Activated T-helper 2 cell treated with anti-CD3 and anti-CD28 coated beads, Interferon-gamma antibody, Interleukin-2, Interleukin-4, amounts not matched to agents 10 μg/mL and 5 μg/mL and 100 μg/mL, durations not matched to agents 14 hours and 24 hours and 36 hours (primary cell): ENCODE measurements around the gene ZNF35. TPM values are rescaled to one million over a fixed set of nuclear protein-coding genes. Genes with fewer than 3 reads are reported as not detected.

ENCODE experiments used
- total RNA-seq: library from RNA; stranded (reverse); gene quantifications from 2 replicates; pipeline ENCODE4 v1.2.3, GENCODE V29; 2022

ZNF35 gene
- total RNA-seq, 1 donor from 2014 or later = 2.9 TPM

Other genes with a start within 250 kb of the ZNF35 start
- gene ZNF445, start 171.1 kb upstream of the ZNF35 start, total RNA-seq = 22.6 and 24.0 TPM in 2 replicates
- gene ZKSCAN7, start 93.5 kb upstream of the ZNF35 start, total RNA-seq = 0.83 and 1.3 TPM in 2 replicates
- 0.07 and 0.32 TPM in 2 replicates for gene ZNF660, start 63.8 kb upstream of the ZNF35 start, total RNA-seq
- 10.4 and 10.7 TPM in 2 replicates for gene ZNF197, start 23.7 kb upstream of the ZNF35 start, total RNA-seq
- gene ZNF502, start 63.9 kb downstream of the ZNF35 start, total RNA-seq = 0.27 and 0.62 TPM in 2 replicates
- gene ZNF501, start 80.9 kb downstream of the ZNF35 start, total RNA-seq = 1.1 and 1.3 TPM in 2 replicates
- 39.2 and 43.7 TPM in 2 replicates for gene KIAA1143, start 112.9 kb downstream of the ZNF35 start, total RNA-seq
- 28.5 and 28.7 TPM in 2 replicates for gene KIF15, start 113.1 kb downstream of the ZNF35 start, total RNA-seq
- 8.8 and 9.4 TPM in 2 replicates for gene TMEM42, start 213.2 kb downstream of the ZNF35 start, total RNA-seq
- not detected in 2 replicates for gene TGM4, start 225.9 kb downstream of the ZNF35 start, total RNA-seq